ENCODE data around the gene EDDM13. TPM values are rescaled to one million over a fixed set of nuclear protein-coding genes. Genes with fewer than 3 reads are reported as not detected.

Gene EDDM13
- total and polyA plus RNA-seq, 10 of the 15 experiments (the other 5 are each of a cell fraction or from before 2014, with no cell fraction given): 0.15 to 0.37 TPM; not detected in 8

- peak in 1 of 2 experiments; percentile 55; a peak in 2 of 4 replicates for TF ChIP-seq BHLHE40 (IDR thresholded peaks at IDR 0.05; ENCODE audit: borderline replicate concordance in 1 of 2, low read depth in 2 of 2, low read length in 1 of 2)
- TF ChIP-seq KLF5 (IDR thresholded peaks at IDR 0.05; ENCODE audit: partially characterized antibody): peak; percentile 34
- TF ChIP-seq ELK1 (IDR thresholded peaks at IDR 0.05; ENCODE audit: low read depth, low read length): peak; percentile 95
- TF ChIP-seq SPI1 (IDR thresholded peaks at IDR 0.05; ENCODE audit: borderline replicate concordance, insufficient read depth, low read depth, low read length): peak; percentile 25; the same call in 1 of the 2 replicates
- peak; percentile 17; the same call in 1 of the 2 replicates for TF ChIP-seq BACH1 (IDR thresholded peaks at IDR 0.05; ENCODE audit: borderline replicate concordance)
- peak in 1 of 2 experiments; percentile 13; a peak in 2 of 4 replicates for TF ChIP-seq IKZF2 (IDR thresholded peaks at IDR 0.05)
- TF ChIP-seq TAF1 (IDR thresholded peaks at IDR 0.05; ENCODE audit: borderline replicate concordance, low read depth, low read length): 0 out of 2 replicates have a peak, but pooled peaks have one; percentile 28
- peak; percentile 90 for TF ChIP-seq POLR2A (IDR thresholded peaks at IDR 0.05; ENCODE audit: low read depth, low read length)
- TF ChIP-seq POU2F2 (IDR thresholded peaks at IDR 0.05; ENCODE audit: borderline replicate concordance, low read depth, low read length): peak; percentile 39; the same call in 1 of the 3 replicates
- TF ChIP-seq MTA2 (IDR thresholded peaks at IDR 0.05; ENCODE audit: low read depth): peak; percentile 72
- peak; percentile 54 for TF ChIP-seq MEF2B (IDR thresholded peaks at IDR 0.05; ENCODE audit: partially characterized antibody, poor library complexity, severe bottlenecking)
Observed at GRCh38 chr19:56314381-56315076, 42.0 kb downstream of the EDDM13 start, which contains the start of gene ZSCAN5A (continued).
